H1 (cell line): ENCODE data around the gene PRICKLE3. TPM values are rescaled to one million over a fixed set of nuclear protein-coding genes. Genes with fewer than 3 reads are reported as not detected.

Source experiments
- CTCF ChIA-PET: fragments of 300-600 bp; sonication (Branson Sonifier 250); formaldehyde crosslinking; loops from one replicate; lab custom pipeline; 2021; ENCODE audit not compliant: partially characterized antibody; lab: Charles Lee
- POLR2A ChIA-PET: fragments of 300-600 bp; sonication (Branson Sonifier 250); formaldehyde crosslinking; loops from one replicate; lab custom pipeline; 2021; ENCODE audit warnings: inconsistent platforms; ENCODE audit not compliant: partially characterized antibody; lab: Charles Lee
- DNase-seq, 2 experiments: peaks; one replicate each; pipeline versions ENCODE4 v3.0.0 to v3.0.0-alpha.2; 2010 to 2022; ENCODE audit warnings: low spot score in 2 of 2, low read depth in 1 of 2, mixed read lengths in 1 of 2
- FAIRE-seq: peaks from 2 replicates; lab custom pipeline; 2011; peaks lifted over from hg19 to GRCh38; lab: Jason Lieb, UNC
- H2AFZ ChIP-seq: 2 replicates; pipeline ENCODE4 v1.8.1; 2012; ENCODE audit warnings: low read length, inconsistent platforms
- H2AK5ac ChIP-seq: 2 replicates; pipeline ENCODE4 v1.6.1; 2013; ENCODE audit warnings: low read depth, low read length
- H2BK120ac ChIP-seq: replicated peaks from 2 replicates; pipeline ENCODE3; 2013; ENCODE audit warnings: low read depth, low read length, inconsistent platforms
- H2BK12ac ChIP-seq: 2 replicates; pipeline ENCODE4 v1.6.1; 2013; ENCODE audit warnings: low read depth, low read length
- H2BK15ac ChIP-seq: 2 replicates; pipeline ENCODE4 v1.6.1; 2013; ENCODE audit warnings: low read length
- H2BK20ac ChIP-seq: 2 replicates; pipeline ENCODE4 v1.6.1; 2013; ENCODE audit warnings: low read length
- H2BK5ac ChIP-seq: 2 replicates; pipeline ENCODE4 v1.6.1; 2013; ENCODE audit warnings: low read depth, low read length
- H3K14ac ChIP-seq: 2 replicates; pipeline ENCODE4 v1.6.1; 2013; ENCODE audit warnings: inconsistent platforms; ENCODE audit not compliant: insufficient read length
- H3K18ac ChIP-seq: 2 replicates; pipeline ENCODE4 v1.6.1; 2013; ENCODE audit warnings: low read length; ENCODE audit errors: extremely low read depth
- H3K23ac ChIP-seq: 2 replicates; pipeline ENCODE4 v1.6.1; 2013; ENCODE audit warnings: inconsistent platforms; ENCODE audit not compliant: insufficient read length
- H3K23me2 ChIP-seq: 2 replicates; pipeline ENCODE4 v1.6.1; 2013; ENCODE audit warnings: low read depth, low read length
- H3K27ac ChIP-seq: 2 replicates; pipeline ENCODE4 v1.6.1; 2011; ENCODE audit warnings: low read depth, low read length, inconsistent platforms
- H3K27me3 ChIP-seq, 4 experiments: replicated peaks in 1 of 4; 1 replicate in 1 of 4; 2 replicates in 3 of 4; pipeline versions ENCODE4 v1.6.1 to v1.8.1; 2011 to 2013; ENCODE audit warnings: low read length in 3 of 4, mild to moderate bottlenecking in 3 of 4, inconsistent platforms in 2 of 4, mixed read lengths in 2 of 4, moderate library complexity in 1 of 4; ENCODE audit not compliant: control insufficient read depth in 3 of 4, insufficient read depth in 3 of 4; ENCODE audit errors: extremely low read depth in 1 of 4
- H3K36me3 ChIP-seq, 4 experiments: 2 replicates each; pipeline versions ENCODE4 v1.6.1 to v1.8.1; 2011 to 2013; ENCODE audit warnings: mild to moderate bottlenecking in 4 of 4, low read length in 3 of 4, moderate library complexity in 2 of 4, control low read depth in 1 of 4, inconsistent platforms in 1 of 4; ENCODE audit not compliant: insufficient read depth in 4 of 4, control insufficient read depth in 2 of 4
- H3K4ac ChIP-seq: replicated peaks from 2 replicates; pipeline ENCODE3; 2013; ENCODE audit warnings: low read length, low read depth, mixed read lengths, inconsistent platforms; ENCODE audit not compliant: insufficient read length
- H3K4me1 ChIP-seq, 4 experiments: replicated peaks in 1 of 4; 1 replicate in 1 of 4; 2 replicates in 3 of 4; pipeline versions ENCODE4 v1.6.1 to v1.8.1; 2011 to 2013; ENCODE audit warnings: low read length in 3 of 4, inconsistent platforms in 2 of 4, mixed read lengths in 1 of 4; ENCODE audit not compliant: insufficient read depth in 4 of 4, control insufficient read depth in 3 of 4
- H3K4me2 ChIP-seq, 2 experiments: 2 replicates each; pipeline versions ENCODE4 v1.6.1 to v1.8.1; 2011 to 2013; ENCODE audit warnings: low read depth in 2 of 2, low read length in 2 of 2, control low read depth in 1 of 2, inconsistent platforms in 1 of 2, mild to moderate bottlenecking in 1 of 2; ENCODE audit not compliant: insufficient read depth in 1 of 2
- H3K4me3 ChIP-seq, 4 experiments: fragments of 200-600, 300-600 bp in 1 of 4; sonication (generic), shearing (Covaris generic), sonication (Bioruptor Twin) in 1 of 4; 2 replicates each; pipeline versions ENCODE4 v1.5.1 to v1.8.1; 2011 to 2016; ENCODE audit warnings: low read length in 4 of 4, low read depth in 3 of 4, control low read depth in 2 of 4, inconsistent platforms in 2 of 4, mild to moderate bottlenecking in 2 of 4, mixed read lengths in 1 of 4, moderate library complexity in 1 of 4; ENCODE audit not compliant: insufficient read depth in 2 of 4; ENCODE audit errors: extremely low read depth in 1 of 4
- H3K56ac ChIP-seq: replicated peaks from 2 replicates; pipeline ENCODE3; 2013; ENCODE audit warnings: low read depth, mild to moderate bottlenecking, mixed read lengths, low read length, inconsistent platforms; ENCODE audit not compliant: insufficient read length
- H3K79me1 ChIP-seq: 2 replicates; pipeline ENCODE4 v1.6.1; 2013; ENCODE audit warnings: low read depth, low read length, control low read depth
- H3K79me2 ChIP-seq, 2 experiments: 2 replicates each; pipeline versions ENCODE4 v1.6.1 to v1.8.1; 2012 to 2013; ENCODE audit warnings: low read length in 2 of 2, mild to moderate bottlenecking in 2 of 2, inconsistent platforms in 1 of 2; ENCODE audit not compliant: insufficient read depth in 2 of 2, control insufficient read depth in 1 of 2
- H3K9ac ChIP-seq, 4 experiments: replicated peaks in 1 of 4; 1 replicate in 1 of 4; 2 replicates in 3 of 4; pipeline versions ENCODE4 v1.6.1 to v1.8.1; 2011 to 2013; ENCODE audit warnings: low read depth in 3 of 4, low read length in 3 of 4, control low read depth in 2 of 4, mild to moderate bottlenecking in 2 of 4, moderate library complexity in 2 of 4, inconsistent platforms in 1 of 4; ENCODE audit errors: extremely low read depth in 1 of 4
- H3K9me3 ChIP-seq, 2 experiments: 2 replicates each; pipeline versions ENCODE4 v1.6.1 to v1.8.1; 2012 to 2013; ENCODE audit warnings: mild to moderate bottlenecking in 2 of 2, moderate library complexity in 2 of 2, control low read depth in 1 of 2, inconsistent platforms in 1 of 2, low read depth in 1 of 2, low read length in 1 of 2, mixed read lengths in 1 of 2; ENCODE audit not compliant: insufficient read depth in 2 of 2
- H4K20me1 ChIP-seq, 2 experiments: replicated peaks in 1 of 2; 2 replicates each; pipeline versions ENCODE3 to v1.8.1; 2011 to 2013; ENCODE audit warnings: inconsistent platforms in 2 of 2, low read length in 2 of 2, mild to moderate bottlenecking in 1 of 2; ENCODE audit not compliant: insufficient read depth in 2 of 2, control insufficient read depth in 1 of 2
- H4K5ac ChIP-seq: 2 replicates; pipeline ENCODE4 v1.6.1; 2013; ENCODE audit warnings: low read length, low read depth, mixed read lengths, inconsistent platforms; ENCODE audit not compliant: insufficient read length
- H4K8ac ChIP-seq: 2 replicates; pipeline ENCODE4 v1.8.0; 2013; ENCODE audit warnings: mild to moderate bottlenecking, moderate library complexity, low read length, inconsistent platforms; ENCODE audit not compliant: insufficient read depth; ENCODE audit errors: extremely low read depth
- H4K91ac ChIP-seq: replicated peaks from 2 replicates; pipeline ENCODE3; 2013; ENCODE audit warnings: low read length, mixed read lengths, inconsistent platforms; ENCODE audit not compliant: insufficient read length
- CREB1 ChIP-seq: IDR thresholded peaks from 2 replicates; pipeline ENCODE4 v1.6.1; 2012; ENCODE audit warnings: inconsistent platforms
- HDAC6 ChIP-seq: IDR thresholded peaks from one replicate; pipeline ENCODE4 v1.7.1; 2012; ENCODE audit warnings: low read depth, mild to moderate bottlenecking, inconsistent platforms, low read length, moderate library complexity
- SP2 ChIP-seq: IDR thresholded peaks from 2 replicates; pipeline ENCODE4 v1.6.1; 2012; ENCODE audit warnings: mild to moderate bottlenecking, low read length, inconsistent platforms
- SRF ChIP-seq: IDR thresholded peaks from 2 replicates; pipeline ENCODE4 v1.6.1; 2011; ENCODE audit warnings: mild to moderate bottlenecking, low read depth, low read length, moderate library complexity
- WGBS, 2 experiments: shearing (Covaris generic) in 1 of 2; methylation state at CpG; one replicate each; pipeline versions ENCODE4 v1.1.6 to v1.1.7; 2013 to 2015; ENCODE audit warnings: low lambda C conversion rate in 2 of 2, mixed read lengths in 2 of 2, inconsistent platforms in 1 of 2, low coverage in 1 of 2, missing lambda C conversion rate in 1 of 2; ENCODE audit not compliant: insufficient replicate concordance in 2 of 2, insufficient coverage in 1 of 2, insufficient read length in 1 of 2; ENCODE audit errors: extremely low coverage in 1 of 2, missing lambda C conversion rate in 1 of 2; 5-methylcytosine and 5-hydroxymethylcytosine counted together
- polyA plus RNA-seq, 7 experiments: library from polyadenylated mRNA; depleted of rRNA in 3 of 7; stranded (reverse) in 5 of 7; unstranded in 2 of 7; fragments of >200 nt in 5 of 7; fragments of 200-250 nt in 2 of 7; gene quantifications; 1 replicate in 5 of 7; 2 replicates in 1 of 7; 4 replicates in 1 of 7; pipeline versions ENCODE4 v1.2.1 to v1.2.3, GENCODE V29; 2011 to 2013; ENCODE audit warnings: missing spikeins in 2 of 7, mixed read lengths in 2 of 7
- total RNA-seq: library from RNA; stranded (reverse); fragmentation: NEBNext Ultra II Directional; extraction: Animal tissue kit (Norgen Biotek cat#: 25700); gene quantifications from 2 replicates; pipeline ENCODE4 v1.2.1, GENCODE V29; 2021

The PRICKLE3 gene
- total and polyA plus RNA-seq, 2 of the 8 experiments (the other 6 are each of a cell fraction or from before 2014, with no cell fraction given) = 9.1 to 10.6 TPM

DNA sequence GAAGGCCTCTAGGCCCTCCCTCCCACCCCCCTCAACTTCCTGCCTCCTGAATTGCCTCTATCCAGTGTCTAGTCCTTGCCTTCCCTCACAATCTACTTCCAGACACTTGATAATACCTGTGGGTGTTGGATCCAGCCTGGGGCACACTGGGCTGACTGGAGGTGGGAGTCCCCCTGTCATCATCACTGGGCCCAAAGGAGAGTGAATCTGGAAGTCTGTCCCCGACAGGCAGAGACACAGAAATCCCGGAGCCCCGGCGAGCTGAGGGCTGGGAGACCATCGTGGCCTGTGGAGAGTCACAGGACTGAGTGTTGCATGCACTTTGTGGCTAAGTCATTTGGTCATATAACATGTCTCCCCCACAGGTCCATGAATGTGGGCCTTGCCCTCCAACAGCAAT lies 22.2 kb upstream of the PRICKLE3 start:
- Histone ChIP-seq H2AFZ (no peak overlapping the region), H2BK5ac (no peak overlapping the region), H3K23me2 (no peaks in the 10 kb centered on the region), H2BK20ac (no peak overlapping the region), H4K8ac (no peak overlapping the region), H3K27me3 (no peaks in the 10 kb centered on the region), H2BK12ac (no peak overlapping the region), H2BK120ac (no peak overlapping the region), H3K4ac (no peak overlapping the region), H3K9ac (no peak overlapping the region), H3K4me3 (no peak overlapping the region), H3K27ac (no peak overlapping the region), H4K20me1 (no peaks in the 10 kb centered on the region), H3K4me1 (peaks cover 0 to 11% (median 2%) of the 10 kb centered on the region in 4 experiments; a peak in 2 of 7 replicates), H3K4me2 (no peak overlapping the region), H4K91ac (no peak overlapping the region), H3K9me3 (no peaks in the 10 kb centered on the region), H3K23ac (no peak overlapping the region), H3K79me1 (no peaks in the 10 kb centered on the region), H3K18ac (no peak overlapping the region), H3K56ac (no peak overlapping the region), H3K79me2 (no peaks in the 10 kb centered on the region), H3K14ac (no peak overlapping the region), H3K36me3 (no peaks in the 10 kb centered on the region), H2AK5ac (no peak overlapping the region), H4K5ac (no peak overlapping the region), H2BK15ac (no peak overlapping the region)
- WGBS, 2 experiments = no CpG with 5 or more reads among the region's 5 CpGs
- POLR2A ChIA-PET = interaction anchor here (1.0 kb wide), 1 partner anchor 16 kb away, joined by 3 read pairs; no protein-coding TSS in a partner anchor
- CTCF ChIA-PET = interaction anchor here (4.6 kb wide), 1 partner anchor 16 kb away, joined by 22 read pairs; no protein-coding TSS in a partner anchor
- FAIRE-seq (no peak), DNase-seq (no peak)
- TF ChIP-seq HDAC6 (no peak), SP2 (no peak), SRF (no peak), CREB1 (no peak)
